Bone marrow (tissue), 2 donors: ENCODE measurements around the gene MRPL36.
A peak's percentile ranks its signal among the peaks of the same experiment; 100 is the strongest.
"Not testable (repeated sequence)": the region's sequence is repeated elsewhere in the genome, so short reads cannot be mapped to it uniquely, and the experiment has no call there.

Experiments used
- DNase-seq, 2 donors: peaks; one replicate each; lab custom pipeline; 2025; lab: John Stamatoyannopoulos, UW

MRPL36 gene

GRCh38 chr5:1799602-1800471 lies at the start of gene MRPL36:
Gene MRPL36 (minus strand): TSS chr5:1799837. CDS start chr5:1798935, 902 bp downstream.
- peak; percentile 85 to 87 for DNase-seq

GRCh38 chr5:1847611-1848010 lies 48.0 kb upstream of the MRPL36 start:
- DNase-seq, result no peak

- DNase-seq, result no peak
Observed at GRCh38 chr5:1847056-1847455, 47.4 kb upstream of the MRPL36 start.

- no peak for DNase-seq
Observed at GRCh38 chr5:1846583-1846982, 46.9 kb upstream of the MRPL36 start.

GRCh38 chr5:1845696-1846095 lies 46.1 kb upstream of the MRPL36 start:
- no peak for DNase-seq

- DNase-seq, result no peak
Observed at GRCh38 chr5:1844708-1845436, 45.2 kb upstream of the MRPL36 start.

GRCh38 chr5:1843761-1844160 lies 44.1 kb upstream of the MRPL36 start:
- not testable (repeated sequence) for DNase-seq

- no peak for DNase-seq
Observed at GRCh38 chr5:1842004-1842819, 42.6 kb upstream of the MRPL36 start.

GRCh38 chr5:1840741-1841521 lies 41.3 kb upstream of the MRPL36 start:
- DNase-seq, result no peak

GRCh38 chr5:1840071-1840547 lies 40.5 kb upstream of the MRPL36 start:
- DNase-seq, result no peak

- no peak for DNase-seq
Observed at GRCh38 chr5:1838013-1838412, 38.4 kb upstream of the MRPL36 start.

- no peak for DNase-seq
Observed at GRCh38 chr5:1836891-1837880, 37.5 kb upstream of the MRPL36 start.

- no peak for DNase-seq
Observed at GRCh38 chr5:1836176-1836890, 36.7 kb upstream of the MRPL36 start.

- no peak for DNase-seq
Observed at GRCh38 chr5:1835431-1835830, 35.8 kb upstream of the MRPL36 start.

GRCh38 chr5:1834721-1835429 lies 35.2 kb upstream of the MRPL36 start:
- no peak for DNase-seq

- no peak for DNase-seq
Observed at GRCh38 chr5:1834022-1834551, 34.5 kb upstream of the MRPL36 start.

- DNase-seq, result no peak
Observed at GRCh38 chr5:1833264-1834021, 33.8 kb upstream of the MRPL36 start.
